ENCODE measurements around the gene ZNF791.

ZNF791 gene

DNA sequence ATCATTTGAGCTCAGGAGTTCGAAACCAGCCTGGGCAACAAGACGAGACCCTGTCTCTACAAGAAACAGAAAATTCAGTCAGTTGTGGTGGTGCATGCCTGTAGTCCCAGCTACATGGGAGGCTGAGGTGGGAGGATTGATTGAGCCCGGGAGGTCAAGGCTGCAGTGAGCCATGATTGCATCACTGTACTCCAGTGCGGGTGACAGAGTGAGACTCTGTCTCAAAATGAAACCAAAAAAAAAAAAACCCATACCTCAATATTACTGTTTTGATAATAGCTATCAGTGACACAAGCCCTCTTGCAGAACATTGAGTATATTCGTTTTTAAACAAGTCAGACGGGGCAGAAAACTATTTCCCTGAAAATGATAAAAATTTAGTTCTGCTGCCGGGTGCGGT lies 16.2 kb downstream of the ZNF791 start:
- TF ChIP-seq, protein P1, sequence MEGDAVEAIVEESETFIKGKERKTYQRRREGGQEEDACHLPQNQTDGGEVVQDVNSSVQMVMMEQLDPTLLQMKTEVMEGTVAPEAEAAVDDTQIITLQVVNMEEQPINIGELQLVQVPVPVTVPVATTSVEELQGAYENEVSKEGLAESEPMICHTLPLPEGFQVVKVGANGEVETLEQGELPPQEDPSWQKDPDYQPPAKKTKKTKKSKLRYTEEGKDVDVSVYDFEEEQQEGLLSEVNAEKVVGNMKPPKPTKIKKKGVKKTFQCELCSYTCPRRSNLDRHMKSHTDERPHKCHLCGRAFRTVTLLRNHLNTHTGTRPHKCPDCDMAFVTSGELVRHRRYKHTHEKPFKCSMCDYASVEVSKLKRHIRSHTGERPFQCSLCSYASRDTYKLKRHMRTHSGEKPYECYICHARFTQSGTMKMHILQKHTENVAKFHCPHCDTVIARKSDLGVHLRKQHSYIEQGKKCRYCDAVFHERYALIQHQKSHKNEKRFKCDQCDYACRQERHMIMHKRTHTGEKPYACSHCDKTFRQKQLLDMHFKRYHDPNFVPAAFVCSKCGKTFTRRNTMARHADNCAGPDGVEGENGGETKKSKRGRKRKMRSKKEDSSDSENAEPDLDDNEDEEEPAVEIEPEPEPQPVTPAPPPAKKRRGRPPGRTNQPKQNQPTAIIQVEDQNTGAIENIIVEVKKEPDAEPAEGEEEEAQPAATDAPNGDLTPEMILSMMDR (IDR thresholded peaks at IDR 0.05; ENCODE audit: low read depth, low read length, missing control alignments) = no peak
- peaks cover 69% of the 10 kb centered on the region for H3K36me3 ChIP-seq (replicated peaks)
- DNase-seq = no peak
- H3K4me3 ChIP-seq (ENCODE audit: low read depth, low read length) = no peak overlapping the region
- H3K27me3 ChIP-seq (replicated peaks) = no peaks in the 10 kb centered on the region
- in situ Hi-C loops (cut with HindIII; ENCODE audit: low pct_ligation_motif_present, low sequenced_read_pairs) = no loop called here
- H3K27ac ChIP-seq = no peak overlapping the region

DNA sequence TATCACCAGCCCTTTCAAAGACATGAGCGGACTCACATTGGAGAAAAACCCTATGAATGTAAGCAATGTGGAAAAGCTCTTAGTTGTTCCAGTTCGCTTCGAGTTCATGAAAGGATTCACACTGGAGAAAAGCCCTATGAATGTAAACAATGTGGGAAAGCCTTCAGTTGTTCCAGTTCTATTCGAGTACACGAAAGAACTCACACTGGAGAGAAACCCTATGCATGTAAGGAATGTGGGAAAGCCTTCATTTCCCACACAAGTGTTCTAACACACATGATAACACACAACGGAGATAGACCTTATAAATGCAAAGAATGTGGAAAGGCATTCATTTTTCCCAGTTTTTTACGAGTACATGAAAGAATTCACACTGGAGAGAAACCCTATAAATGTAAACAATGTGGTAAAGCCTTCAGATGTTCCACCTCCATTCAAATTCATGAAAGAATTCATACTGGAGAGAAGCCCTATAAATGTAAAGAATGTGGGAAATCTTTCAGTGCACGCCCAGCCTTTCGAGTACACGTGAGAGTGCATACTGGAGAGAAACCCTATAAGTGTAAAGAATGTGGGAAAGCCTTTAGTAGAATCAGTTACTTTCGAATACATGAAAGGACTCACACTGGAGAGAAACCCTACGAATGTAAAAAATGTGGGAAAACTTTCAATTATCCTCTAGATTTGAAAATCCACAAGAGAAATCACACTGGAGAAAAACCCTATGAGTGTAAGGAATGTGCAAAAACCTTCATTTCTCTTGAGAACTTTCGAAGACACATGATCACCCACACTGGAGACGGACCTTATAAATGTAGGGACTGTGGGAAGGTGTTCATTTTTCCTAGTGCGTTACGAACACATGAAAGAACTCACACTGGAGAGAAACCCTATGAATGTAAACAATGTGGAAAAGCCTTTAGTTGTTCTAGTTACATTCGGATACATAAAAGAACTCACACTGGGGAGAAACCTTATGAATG lies 17.6 kb downstream of the ZNF791 start:
- Histone ChIP-seq H3K27ac (no peak overlapping the region), H3K4me3 (ENCODE audit: low read depth, low read length) (no peak overlapping the region), H3K36me3 (replicated peaks) (peaks cover 69% of the 10 kb centered on the region), H3K27me3 (replicated peaks) (no peaks in the 10 kb centered on the region)
- in situ Hi-C loops (cut with HindIII; ENCODE audit: low pct_ligation_motif_present, low sequenced_read_pairs) = no loop called here
- DNase-seq = peak; percentile 7
- TF ChIP-seq, protein P1 (IDR thresholded peaks at IDR 0.05; ENCODE audit: low read depth, low read length, missing control alignments) = no peak

GRCh38 chr19:12629215-12629614 lies 18.5 kb downstream of the ZNF791 start:
- TF ChIP-seq, protein P1 (IDR thresholded peaks at IDR 0.05; ENCODE audit: low read depth, low read length, missing control alignments) = no peak
- DNase-seq = no peak
- Histone ChIP-seq H3K27me3 (replicated peaks) (no peaks in the 10 kb centered on the region), H3K36me3 (replicated peaks) (peaks cover 62% of the 10 kb centered on the region), H3K4me3 (ENCODE audit: low read depth, low read length) (no peak overlapping the region), H3K27ac (no peak overlapping the region)
- in situ Hi-C loops (cut with HindIII; ENCODE audit: low pct_ligation_motif_present, low sequenced_read_pairs) = no loop called here

- no peak overlapping the region for H3K4me3 ChIP-seq (ENCODE audit: low read depth, low read length)
- H3K27ac ChIP-seq = no peak overlapping the region
- TF ChIP-seq, protein P1 (IDR thresholded peaks at IDR 0.05; ENCODE audit: low read depth, low read length, missing control alignments) = no peak
- no peaks in the 10 kb centered on the region for H3K27me3 ChIP-seq (replicated peaks)
- DNase-seq = no peak
- in situ Hi-C loops (cut with HindIII; ENCODE audit: low pct_ligation_motif_present, low sequenced_read_pairs) = no loop called here
- H3K36me3 ChIP-seq (replicated peaks) = no peaks in the 10 kb centered on the region
Measured at GRCh38 chr19:12636631-12637030, 25.9 kb downstream of the ZNF791 start.

GRCh38 chr19:12638611-12639182 lies 28.0 kb downstream of the ZNF791 start:
- no peak overlapping the region for H3K4me3 ChIP-seq (ENCODE audit: low read depth, low read length)
- H3K27ac ChIP-seq = no peak overlapping the region
- TF ChIP-seq, protein P1 (IDR thresholded peaks at IDR 0.05; ENCODE audit: low read depth, low read length, missing control alignments) = no peak
- no peaks in the 10 kb centered on the region for H3K27me3 ChIP-seq (replicated peaks)
- in situ Hi-C loops (cut with HindIII; ENCODE audit: low pct_ligation_motif_present, low sequenced_read_pairs) = no loop called here
- no peak for DNase-seq
- H3K36me3 ChIP-seq (replicated peaks) = no peaks in the 10 kb centered on the region
